Spleen (tissue), 11 donors: ENCODE data around the gene RAB11B. TPM values are rescaled to one million over a fixed set of nuclear protein-coding genes. Genes with fewer than 3 reads are reported as not detected.

Experiments
- DNase-seq: peaks from one replicate; pipeline ENCODE4 v3.0.0-alpha.2; 2020
- H3K27ac ChIP-seq, 8 donors: fragments of 200-600 bp; sonication (generic) in 7 of 8; 1 replicate in 4 of 8; 2 replicates in 4 of 8; pipeline versions ENCODE4 v1.5.0 to v1.8.0; 2016 to 2021; ENCODE audit warnings: inconsistent platforms in 4 of 8, mild to moderate bottlenecking in 4 of 8, moderate library complexity in 1 of 8
- H3K27me3 ChIP-seq, 7 donors: fragments of 200-600 bp; sonication (generic) in 6 of 7; replicated peaks in 1 of 7; 1 replicate in 4 of 7; 2 replicates in 3 of 7; pipeline versions ENCODE4 v1.5.0 to v1.8.0; 2016 to 2021; ENCODE audit warnings: inconsistent platforms in 3 of 7, mild to moderate bottlenecking in 1 of 7
- H3K36me3 ChIP-seq, 6 donors: fragments of 200-600 bp; sonication (generic) in 5 of 6; 1 replicate in 4 of 6; 2 replicates in 2 of 6; pipeline versions ENCODE4 v1.5.0 to v1.8.0; 2016 to 2021; ENCODE audit warnings: inconsistent platforms in 2 of 6
- H3K4me1 ChIP-seq, 6 donors: fragments of 200-600 bp; sonication (generic) in 5 of 6; 1 replicate in 3 of 6; 2 replicates in 3 of 6; pipeline versions ENCODE4 v1.5.0 to v1.8.0; 2016 to 2021; ENCODE audit warnings: inconsistent platforms in 3 of 6
- H3K4me3 ChIP-seq, 8 donors: fragments of 200-600 bp; sonication (generic) in 7 of 8; 1 replicate in 4 of 8; 2 replicates in 4 of 8; pipeline versions ENCODE4 v1.5.0 to v1.8.0; 2016 to 2021; ENCODE audit warnings: inconsistent platforms in 4 of 8, mild to moderate bottlenecking in 4 of 8, moderate library complexity in 2 of 8
- H3K9me3 ChIP-seq, 8 donors: fragments of 200-600 bp; sonication (generic) in 7 of 8; 1 replicate in 4 of 8; 2 replicates in 4 of 8; pipeline versions ENCODE4 v1.5.0 to v1.8.0; 2016 to 2021; ENCODE audit warnings: inconsistent platforms in 4 of 8
- CTCF ChIP-seq, 11 experiments: fragments of 200-600 bp in 7 of 11; fragments of 450-650 bp in 4 of 11; sonication (generic) in 4 of 11; IDR thresholded peaks in 8 of 11; conservative IDR thresholded peaks in 3 of 11; 1 replicate in 7 of 11; 2 replicates in 4 of 11; pipeline versions ENCODE4 v1.4.0 to v1.8.0; 2016 to 2021; ENCODE audit warnings: antibody characterized with exemption in 11 of 11, inconsistent platforms in 4 of 11, mild to moderate bottlenecking in 1 of 11
- POLR2A ChIP-seq, 3 donors: fragments of 450-650 bp; IDR thresholded peaks; one replicate each; pipeline ENCODE4 v1.5.1; 2017; ENCODE audit warnings: antibody characterized with exemption in 3 of 3, mild to moderate bottlenecking in 1 of 3
- POLR2AphosphoS5 ChIP-seq, 3 donors: sonication (generic); formaldehyde crosslinking; IDR thresholded peaks; one replicate each; pipeline ENCODE4 v1.5.1; 2017; ENCODE audit warnings: antibody characterized with exemption in 3 of 3
- WGBS, 5 donors: extraction: QIAGEN DNeasy Blood & Tissue Kit in 3 of 5; methylation state at CpG; one replicate each; pipeline versions ENCODE4 v1.1.5 to v1.1.7; 2013 to 2018; 5-methylcytosine and 5-hydroxymethylcytosine counted together
- intact Hi-C: fragments of 100-400 bp; cut with DNase I; formaldehyde crosslinking; loops from one replicate; pipeline ENCODE4 v1.15.0; 2023; ENCODE audit warnings: low total_unique reads
- polyA plus RNA-seq, 3 donors: library from polyadenylated mRNA; stranded (reverse); fragments of 200-250 nt; gene quantifications; one replicate each; pipeline ENCODE4 v1.2.1, GENCODE V29; 2013
- total RNA-seq, 7 donors: library from RNA; depleted of rRNA in 3 of 7; stranded (reverse); fragments of >200 nt in 3 of 7; fragmentation: NEBNext Ultra II Directional in 4 of 7; extraction: Animal tissue kit (Norgen Biotek cat#: 25700) in 4 of 7; gene quantifications; one replicate each; pipeline versions ENCODE4 v1.1.0 to v1.2.1, GENCODE V29; 2016 to 2021
- donor health status: healthy with polysubstance abuse.
- donor health status: DM: no; HTN: no; CAD: no; lungs with moderate emphysema.
- donor health status: DM: no; HTN: no; CAD: no.
- donor health status: Bipolar disorder and iron deficiency.
- donor health status: healthy.
- donor health status: DM: no; HTN: no; CAD: no.
- donor health status: DM: yes; HTN: yes; CAD: no.

Gene RAB11B
- total and polyA plus RNA-seq, 10 donors: 42.0 to 114 (median 84.7) TPM

DNA sequence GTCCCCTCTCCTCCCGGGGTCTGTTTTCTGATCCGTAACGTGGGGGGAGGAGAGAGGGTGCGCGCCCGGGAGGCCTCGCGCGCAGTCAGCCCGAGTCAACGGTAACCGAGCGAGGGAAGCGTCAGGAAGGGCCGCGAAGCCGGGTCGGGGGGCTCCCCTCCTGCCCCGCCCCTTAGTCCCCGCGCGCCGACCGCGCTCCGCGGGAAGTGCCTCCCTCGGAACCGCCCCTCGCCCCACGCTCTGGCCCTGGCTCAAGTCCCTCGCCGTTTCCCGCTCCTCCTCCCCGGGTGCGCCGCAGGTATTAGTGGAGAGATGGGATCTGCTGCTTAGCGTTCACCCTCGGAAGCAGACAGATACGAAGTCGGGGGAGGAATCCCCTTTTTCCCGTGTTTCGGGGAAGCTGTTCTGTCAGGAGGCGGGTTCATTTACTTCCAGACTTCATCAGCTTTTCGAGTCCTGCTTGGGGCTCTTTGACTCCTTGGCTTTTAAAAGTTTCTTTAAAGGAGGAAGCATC is 55.4 kb downstream of the RAB11B start:
- Histone ChIP-seq H3K4me1 (peaks cover 33 to 61% (median 55%) of the 10 kb centered on the region in 6 donors), H3K4me3 (peak overlapping the region; percentile 87 to 100 (median 92)), H3K27me3 (no peaks in the 10 kb centered on the region), H3K36me3 (peaks cover 0 to 19% (median 0%) of the 10 kb centered on the region in 6 donors), H3K9me3 (no peaks in the 10 kb centered on the region), H3K27ac (peak overlapping the region; percentile 96 to 98 (median 97))
- 0 to 3% (median 1%) methylated on average over 13 to 45 of the region's 45 CpGs for WGBS, 5 donors
- TF ChIP-seq CTCF (IDR thresholded peaks at IDR 0.05 in 8 of 11, conservative IDR thresholded peaks at IDR 0.05 in 3 of 11) (no peak), POLR2AphosphoS5 (IDR thresholded peaks at IDR 0.05) (peak in 2 of 3 donors; percentile 39 to 44)
- peak; percentile 90 for DNase-seq
- intact Hi-C loops: no loop called here

GRCh38 chr19:8446061-8446709 is 56.0 kb downstream of the RAB11B start:
- peak overlapping the region; percentile 87 to 100 (median 92) for H3K4me3 ChIP-seq
- H3K27ac ChIP-seq: peak overlapping the region in 7 of 8 donors; percentile 96 to 98 (median 97)
- H3K4me1 ChIP-seq: peaks cover 33 to 67% (median 61%) of the 10 kb centered on the region in 6 donors
- H3K36me3 ChIP-seq: peaks cover 0 to 25% (median 0%) of the 10 kb centered on the region in 6 donors
- intact Hi-C loops: no loop called here
- H3K27me3 ChIP-seq: no peaks in the 10 kb centered on the region
- no peak for DNase-seq
- TF ChIP-seq CTCF (IDR thresholded peaks at IDR 0.05 in 8 of 11, conservative IDR thresholded peaks at IDR 0.05 in 3 of 11) (no peak), POLR2A (IDR thresholded peaks at IDR 0.05) (no peak), POLR2AphosphoS5 (IDR thresholded peaks at IDR 0.05) (no peak)
- WGBS, 5 donors: 26 to 41% (median 34%) methylated on average over 16 of the region's 16 CpGs
- H3K9me3 ChIP-seq: no peaks in the 10 kb centered on the region

DNA sequence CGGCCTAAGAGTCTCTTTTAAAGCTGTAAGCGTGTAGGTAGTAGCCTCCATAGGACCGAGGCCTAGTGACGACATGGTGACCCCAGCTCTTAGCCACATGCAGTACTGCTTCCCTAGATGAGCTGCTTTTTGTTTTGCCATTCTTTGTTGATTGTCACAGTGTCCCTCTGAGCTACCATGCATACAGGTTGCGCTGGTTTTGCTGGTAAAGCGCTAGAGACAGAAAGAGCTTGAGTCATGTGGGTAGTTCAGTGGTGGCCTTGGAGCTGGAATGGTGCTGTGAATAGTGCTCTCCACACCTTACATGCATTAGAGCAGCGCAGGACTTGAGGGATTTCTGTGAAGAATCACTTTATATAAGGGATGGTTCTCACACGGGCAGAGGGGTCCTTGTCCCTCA is 59.7 kb downstream of the RAB11B start:
- TF ChIP-seq CTCF (IDR thresholded peaks at IDR 0.05 in 8 of 11, conservative IDR thresholded peaks at IDR 0.05 in 3 of 11) (no peak), POLR2A (IDR thresholded peaks at IDR 0.05) (no peak), POLR2AphosphoS5 (IDR thresholded peaks at IDR 0.05) (no peak)
- Histone ChIP-seq H3K4me3 (peak overlapping the region in 1 of 8 donors; percentile 22), H3K27me3 (no peaks in the 10 kb centered on the region), H3K4me1 (peaks cover 66 to 93% (median 89%) of the 10 kb centered on the region in 6 donors), H3K9me3 (no peaks in the 10 kb centered on the region), H3K27ac (peak overlapping the region in 1 of 8 donors; percentile 50), H3K36me3 (peaks cover 0 to 53% (median 6%) of the 10 kb centered on the region in 6 donors)
- WGBS, 5 donors: 60 to 91% (median 74%) methylated on average over 5 to 8 of the region's 8 CpGs
- intact Hi-C loops: no loop called here
- no peak for DNase-seq

- no peak for DNase-seq
- TF ChIP-seq POLR2A (IDR thresholded peaks at IDR 0.05): no peak
- TF ChIP-seq CTCF (IDR thresholded peaks at IDR 0.05 in 8 of 11, conservative IDR thresholded peaks at IDR 0.05 in 3 of 11): no peak
- no peak for TF ChIP-seq POLR2AphosphoS5 (IDR thresholded peaks at IDR 0.05)
- intact Hi-C loops: no loop called here
- peak overlapping the region in 2 of 8 donors; percentile 31 to 67 for H3K27ac ChIP-seq
- H3K4me1 ChIP-seq: peaks cover 60 to 98% (median 92%) of the 10 kb centered on the region in 6 donors
- 38 to 73% (median 57%) methylated on average over 6 of the region's 6 CpGs for whole genome bisulfite sequencing, 5 donors
- H3K27me3 ChIP-seq: no peaks in the 10 kb centered on the region
- peaks cover 0 to 67% (median 18%) of the 10 kb centered on the region in 6 donors for H3K36me3 ChIP-seq
- no peaks in the 10 kb centered on the region for H3K9me3 ChIP-seq
- no peak overlapping the region for H3K4me3 ChIP-seq
Observed at GRCh38 chr19:8451377-8451776, 61.2 kb downstream of the RAB11B start.
